SK-N-SH (cell line): ENCODE data around the gene TBL1X. TPM values are rescaled to one million over a fixed set of nuclear protein-coding genes. Genes with fewer than 3 reads are reported as not detected.

ENCODE experiments used
- CTCF ChIA-PET: fragments of 300-600, 350-600 bp; formaldehyde crosslinking; extraction: SDS; loops from one replicate; lab custom pipeline; 2021; lab: Yijun Ruan, JAX
- POLR2A ChIA-PET: fragments of 350-600 bp; sonication (Branson Sonifier 250); formaldehyde crosslinking; extraction: SDS; loops from one replicate; lab custom pipeline; 2020; ENCODE audit warnings: antibody characterized with exemption, inconsistent platforms; lab: Yijun Ruan, JAX
- DNase-seq: peaks from one replicate; pipeline ENCODE4 v3.0.0; 2012
- H2AFZ ChIP-seq: fragments of 200-600 bp; sonication (generic); 2 replicates; pipeline ENCODE4 v1.8.1; 2016; ENCODE audit warnings: antibody characterized with exemption, mild to moderate bottlenecking, low read depth
- H3F3A ChIP-seq: fragments of 200-600 bp; sonication (generic); replicated peaks from 2 replicates; pipeline ENCODE3; 2016; ENCODE audit warnings: antibody characterized with exemption, mild to moderate bottlenecking; ENCODE audit not compliant: insufficient read depth
- H3K27ac ChIP-seq, 2 experiments: fragments of 200-500 bp in 1 of 2; fragments of 200-600 bp in 1 of 2; sonication (Bioruptor generic) in 1 of 2; sonication (generic), shearing (Covaris generic) in 1 of 2; 2 replicates each; pipeline versions ENCODE4 v1.5.1 to v1.6.1; 2014 to 2016; ENCODE audit warnings: low read depth in 2 of 2, inconsistent platforms in 1 of 2, low read length in 1 of 2, mild to moderate bottlenecking in 1 of 2, mixed read lengths in 1 of 2
- H3K27me3 ChIP-seq: fragments of 200-600 bp; sonication (generic), shearing (Covaris generic); 2 replicates; pipeline ENCODE4 v1.6.1; 2016; ENCODE audit warnings: mixed run types; ENCODE audit not compliant: insufficient read depth
- H3K36me3 ChIP-seq, 2 experiments: fragments of 200-500 bp in 1 of 2; fragments of 200-600 bp in 1 of 2; sonication (Bioruptor generic) in 1 of 2; sonication (generic) in 1 of 2; replicated peaks in 1 of 2; 2 replicates each; pipeline versions ENCODE3 to v1.5.1; 2014 to 2016; ENCODE audit warnings: low read length in 1 of 2, mild to moderate bottlenecking in 1 of 2; ENCODE audit not compliant: insufficient read depth in 2 of 2, control insufficient read depth in 1 of 2
- H3K4me1 ChIP-seq, 2 experiments: fragments of 200-500 bp in 1 of 2; fragments of 200-600 bp in 1 of 2; sonication (Bioruptor generic) in 1 of 2; sonication (generic), shearing (Covaris generic) in 1 of 2; 2 replicates each; pipeline versions ENCODE4 v1.5.1 to v1.6.1; 2014 to 2016; ENCODE audit warnings: low read depth in 1 of 2, low read length in 1 of 2, mixed run types in 1 of 2; ENCODE audit not compliant: insufficient read depth in 2 of 2, control insufficient read depth in 1 of 2
- H3K4me2 ChIP-seq: fragments of 200-600 bp; sonication (generic), shearing (Covaris generic); 2 replicates; pipeline ENCODE4 v1.6.1; 2017; ENCODE audit warnings: mixed run types
- H3K4me3 ChIP-seq, 2 experiments: fragments of 200-500 bp in 1 of 2; fragments of 200-600 bp in 1 of 2; sonication (Bioruptor generic) in 1 of 2; sonication (generic), shearing (Covaris generic) in 1 of 2; 2 replicates each; pipeline versions ENCODE4 v1.5.1 to v1.8.1; 2014 to 2016; ENCODE audit warnings: low read depth in 2 of 2, inconsistent platforms in 1 of 2, low read length in 1 of 2, mild to moderate bottlenecking in 1 of 2, mixed read lengths in 1 of 2, moderate library complexity in 1 of 2
- H3K79me2 ChIP-seq: fragments of 200-600 bp; sonication (generic); 2 replicates; pipeline ENCODE4 v1.8.1; 2017; ENCODE audit warnings: mild to moderate bottlenecking; ENCODE audit not compliant: insufficient read depth
- H3K9ac ChIP-seq: fragments of 200-600 bp; sonication (generic); 2 replicates; pipeline ENCODE4 v1.6.1; 2017; ENCODE audit warnings: mixed run types
- H3K9me2 ChIP-seq: fragments of 200-600 bp; sonication (generic); 2 replicates; pipeline ENCODE4 v1.6.1; 2017; ENCODE audit warnings: mixed run types
- H3K9me3 ChIP-seq: fragments of 200-600 bp; sonication (generic); 2 replicates; pipeline ENCODE4 v1.6.1; 2017; ENCODE audit warnings: mixed run types, mild to moderate bottlenecking, moderate library complexity
- H4K20me1 ChIP-seq: fragments of 200-600 bp; sonication (generic); 2 replicates; pipeline ENCODE4 v1.6.1; 2017; ENCODE audit warnings: mild to moderate bottlenecking, mixed run types; ENCODE audit not compliant: insufficient read depth
- ELF1 ChIP-seq: IDR thresholded peaks from 2 replicates; pipeline ENCODE4 v1.4.0; 2012
- EZH2phosphoT487 ChIP-seq: fragments of 200-600 bp; sonication (generic); IDR thresholded peaks from 2 replicates; pipeline ENCODE4 v1.6.1; 2017; ENCODE audit warnings: low read depth, mixed run types, mild to moderate bottlenecking, antibody characterized with exemption, moderate library complexity, borderline replicate concordance
- FOSL2 ChIP-seq: IDR thresholded peaks from 2 replicates; pipeline ENCODE4 v1.4.0; 2012; ENCODE audit warnings: low read depth, mild to moderate bottlenecking, moderate library complexity, borderline replicate concordance
- FOXJ3 ChIP-seq: sonication (generic); formaldehyde crosslinking; IDR thresholded peaks from 2 replicates; pipeline ENCODE4 v1.5.1; 2020; ENCODE audit warnings: mild to moderate bottlenecking, missing genetic modification reagents
- FOXM1 ChIP-seq: IDR thresholded peaks from 2 replicates; pipeline ENCODE4 v1.4.0; 2012; ENCODE audit warnings: low read depth, mild to moderate bottlenecking
- GABPA ChIP-seq: IDR thresholded peaks from 2 replicates; pipeline ENCODE4 v1.4.0; 2012; ENCODE audit warnings: low read depth, mild to moderate bottlenecking
- GATA2 ChIP-seq: sonication (generic); formaldehyde crosslinking; IDR thresholded peaks from 2 replicates; pipeline ENCODE4 v1.5.0; 2020; ENCODE audit warnings: mild to moderate bottlenecking, missing genetic modification reagents
- JUND ChIP-seq: IDR thresholded peaks from 2 replicates; pipeline ENCODE4 v1.4.0; 2012
- MEF2A ChIP-seq: IDR thresholded peaks from 2 replicates; pipeline ENCODE4 v1.4.0; 2012; ENCODE audit warnings: low read depth, borderline replicate concordance
- NRF1 ChIP-seq: IDR thresholded peaks from 2 replicates; pipeline ENCODE4 v1.6.1; 2012; ENCODE audit warnings: low read depth, mild to moderate bottlenecking, low read length
- POLR2AphosphoS5 ChIP-seq: IDR thresholded peaks from 2 replicates; pipeline ENCODE4 v1.6.1; 2012; ENCODE audit warnings: low read depth, low read length
- RCOR1 ChIP-seq: fragments of 150-350 bp; IDR thresholded peaks from 2 replicates; pipeline ENCODE4 v1.6.1; 2017; ENCODE audit warnings: antibody characterized with exemption, low read length
- RFX5 ChIP-seq: IDR thresholded peaks from 2 replicates; pipeline ENCODE4 v1.6.1; 2012; ENCODE audit warnings: mild to moderate bottlenecking, improper control_type of control experiment, low read length
- SIN3A ChIP-seq: IDR thresholded peaks from 2 replicates; pipeline ENCODE4 v1.6.1; 2012; ENCODE audit warnings: low read depth, mild to moderate bottlenecking, low read length, moderate library complexity, borderline replicate concordance
- SMC3 ChIP-seq: IDR thresholded peaks from 2 replicates; pipeline ENCODE4 v1.6.1; 2012; ENCODE audit warnings: low read depth, low read length, improper control_type of control experiment
- TAF1 ChIP-seq: IDR thresholded peaks from 2 replicates; pipeline ENCODE4 v1.6.1; 2012; ENCODE audit warnings: low read depth, mild to moderate bottlenecking, low read length, moderate library complexity, borderline replicate concordance
- TEAD4 ChIP-seq: IDR thresholded peaks from 2 replicates; pipeline ENCODE4 v1.4.0; 2012; ENCODE audit warnings: mild to moderate bottlenecking, borderline replicate concordance; ENCODE audit not compliant: insufficient read depth
- YY1 ChIP-seq: IDR thresholded peaks from 2 replicates; pipeline ENCODE4 v1.4.0; 2012; ENCODE audit warnings: low read depth, mild to moderate bottlenecking
- WGBS: methylation state at CpG from one replicate; pipeline ENCODE4 v1.1.6; 2017; ENCODE audit warnings: low lambda C conversion rate; 5-methylcytosine and 5-hydroxymethylcytosine counted together
- polyA plus RNA-seq, 3 experiments: library from polyadenylated mRNA; depleted of rRNA; stranded (reverse); fragments of >200 nt; gene quantifications; 2 replicates each; pipeline ENCODE4 v1.2.3, GENCODE V29; 2012
- TF ChIP-seq, protein P1 (sequence below): IDR thresholded peaks from 2 replicates; pipeline ENCODE4 v1.4.0; 2012; ENCODE audit warnings: low read depth
- TF ChIP-seq, protein P2 (sequence below): fragments of 150-350 bp; IDR thresholded peaks from 2 replicates; pipeline ENCODE4 v1.6.1; 2017; ENCODE audit warnings: antibody characterized with exemption, low read length, low read depth, borderline replicate concordance
- TF ChIP-seq, protein P3 (sequence below): IDR thresholded peaks from 2 replicates; pipeline ENCODE4; 2012
- TF ChIP-seq, protein P4 (sequence below): fragments of 150-350 bp; IDR thresholded peaks from 2 replicates; pipeline ENCODE4 v1.6.1; 2016; ENCODE audit warnings: mild to moderate bottlenecking, low read depth, low read length

The TBL1X gene
- polyA plus RNA-seq, 1 of the 3 experiments (the other 2 are of a cell fraction), result 10.6 TPM

DNA sequence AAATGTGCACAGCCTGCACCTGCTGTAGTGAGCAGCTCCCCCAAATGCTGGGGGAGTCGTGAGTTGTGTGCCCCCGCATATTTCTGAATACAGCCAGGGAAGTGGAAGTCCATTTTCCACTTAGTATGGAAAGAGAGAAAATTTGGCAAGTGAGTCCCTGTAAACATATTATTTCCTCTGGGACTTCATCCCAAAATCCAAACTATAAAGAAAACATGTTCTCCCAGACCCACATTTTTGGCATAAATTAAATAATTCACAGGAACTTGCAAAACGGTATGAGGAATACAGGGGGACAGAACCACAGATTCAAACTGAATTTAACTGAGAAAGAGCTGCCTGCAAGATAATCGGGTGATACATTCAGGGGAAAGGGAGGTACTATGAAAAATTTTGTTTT, 193.6 kb downstream of the TBL1X start:
- Histone ChIP-seq H4K20me1 (no peaks in the 10 kb centered on the region), H3K9ac (no peak overlapping the region), H3K4me1 (peaks cover 0 to 3% of the 10 kb centered on the region in 2 experiments; a peak in 1 of 4 replicates), H3F3A (peaks cover 7% of the 10 kb centered on the region), H3K9me2 (no peaks in the 10 kb centered on the region), H3K27me3 (no peaks in the 10 kb centered on the region; the same call in none of the 2 replicates), H3K4me2 (no peak overlapping the region), H3K79me2 (no peaks in the 10 kb centered on the region), H3K36me3 (no peaks in the 10 kb centered on the region), H2AFZ (no peak overlapping the region), H3K27ac (no peak overlapping the region), H3K4me3 (no peak overlapping the region), H3K9me3 (no peaks in the 10 kb centered on the region)
- no peak for DNase-seq
- ChIA-PET POLR2A (no interaction called here), CTCF (no interaction called here)
- TF ChIP-seq GABPA (no peak), SMC3 (no peak), SIN3A (no peak), TAF1 (no peak), NRF1 (no peak), FOXJ3 (CRISPR knock-in tag) (no peak), FOXM1 (no peak), YY1 (no peak), EZH2phosphoT487 (no peak), MEF2A (no peak), ELF1 (no peak), JUND (no peak), RFX5 (no peak)
- TF ChIP-seq, protein P1, sequence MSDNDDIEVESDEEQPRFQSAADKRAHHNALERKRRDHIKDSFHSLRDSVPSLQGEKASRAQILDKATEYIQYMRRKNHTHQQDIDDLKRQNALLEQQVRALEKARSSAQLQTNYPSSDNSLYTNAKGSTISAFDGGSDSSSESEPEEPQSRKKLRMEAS, result no peak
- TF ChIP-seq, protein P2, sequence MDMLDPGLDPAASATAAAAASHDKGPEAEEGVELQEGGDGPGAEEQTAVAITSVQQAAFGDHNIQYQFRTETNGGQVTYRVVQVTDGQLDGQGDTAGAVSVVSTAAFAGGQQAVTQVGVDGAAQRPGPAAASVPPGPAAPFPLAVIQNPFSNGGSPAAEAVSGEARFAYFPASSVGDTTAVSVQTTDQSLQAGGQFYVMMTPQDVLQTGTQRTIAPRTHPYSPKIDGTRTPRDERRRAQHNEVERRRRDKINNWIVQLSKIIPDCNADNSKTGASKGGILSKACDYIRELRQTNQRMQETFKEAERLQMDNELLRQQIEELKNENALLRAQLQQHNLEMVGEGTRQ, result no peak
- TF ChIP-seq, protein P3, sequence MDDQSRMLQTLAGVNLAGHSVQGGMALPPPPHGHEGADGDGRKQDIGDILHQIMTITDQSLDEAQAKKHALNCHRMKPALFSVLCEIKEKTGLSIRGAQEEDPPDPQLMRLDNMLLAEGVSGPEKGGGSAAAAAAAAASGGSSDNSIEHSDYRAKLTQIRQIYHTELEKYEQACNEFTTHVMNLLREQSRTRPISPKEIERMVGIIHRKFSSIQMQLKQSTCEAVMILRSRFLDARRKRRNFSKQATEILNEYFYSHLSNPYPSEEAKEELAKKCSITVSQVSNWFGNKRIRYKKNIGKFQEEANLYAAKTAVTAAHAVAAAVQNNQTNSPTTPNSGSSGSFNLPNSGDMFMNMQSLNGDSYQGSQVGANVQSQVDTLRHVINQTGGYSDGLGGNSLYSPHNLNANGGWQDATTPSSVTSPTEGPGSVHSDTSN, result no peak
- WGBS, result 52% methylated on average over 4 of the region's 4 CpGs

DNA sequence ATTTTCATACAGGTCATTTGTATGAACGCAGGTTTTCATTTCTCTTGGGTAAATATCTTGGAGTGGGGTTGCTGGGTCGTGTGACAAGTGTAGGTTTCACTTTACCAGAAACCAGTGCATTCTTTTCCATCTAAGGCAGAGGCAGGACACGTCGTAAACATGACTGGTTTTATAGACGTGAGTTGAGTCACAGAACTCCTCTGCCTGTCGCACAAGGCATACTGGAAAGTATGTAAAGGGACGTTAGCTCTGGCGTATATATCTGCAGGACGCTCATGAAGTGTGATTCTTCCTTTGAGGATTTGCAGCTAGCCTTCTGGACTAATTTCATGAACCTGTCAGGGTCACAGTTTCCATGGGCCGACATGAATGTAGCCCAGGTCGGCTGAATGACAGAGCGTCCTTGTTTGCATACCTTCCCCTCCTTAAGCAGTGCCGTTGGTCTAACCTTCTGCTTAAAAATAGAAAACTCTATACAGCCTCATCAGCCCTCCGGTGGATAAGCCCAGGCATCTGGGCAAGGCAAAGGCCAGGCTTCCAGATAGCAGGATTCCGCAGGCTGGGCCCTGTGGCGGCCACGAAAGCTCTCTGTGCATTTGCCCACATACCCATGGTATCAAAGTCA, 194.8 kb downstream of the TBL1X start:
- H3F3A ChIP-seq, result peaks cover 7% of the 10 kb centered on the region
- no peaks in the 10 kb centered on the region for H3K9me2 ChIP-seq
- no peaks in the 10 kb centered on the region for H3K9me3 ChIP-seq
- H3K9ac ChIP-seq, result no peak overlapping the region
- POLR2A ChIA-PET, result no interaction called here
- no peaks in the 10 kb centered on the region; the same call in 1 of the 2 replicates for H3K27me3 ChIP-seq
- no peak overlapping the region for H3K4me2 ChIP-seq
- peaks cover 0 to 3% of the 10 kb centered on the region in 2 experiments; a peak in 1 of 4 replicates for H3K4me1 ChIP-seq
- WGBS, result 61% methylated on average over 17 of the region's 17 CpGs
- H3K79me2 ChIP-seq, result no peaks in the 10 kb centered on the region
- H3K4me3 ChIP-seq, result no peak overlapping the region
- CTCF ChIA-PET, result no interaction called here
- no peaks in the 10 kb centered on the region for H3K36me3 ChIP-seq
- no peak overlapping the region for H3K27ac ChIP-seq
- no peaks in the 10 kb centered on the region for H4K20me1 ChIP-seq
- H2AFZ ChIP-seq, result no peak overlapping the region
- TF ChIP-seq RFX5 (no peak), POLR2AphosphoS5 (no peak), TEAD4 (no peak), GATA2 (CRISPR knock-in tag) (no peak), ELF1 (no peak), RCOR1 (no peak), MEF2A (no peak), FOXM1 (no peak), FOSL2 (no peak)
- TF ChIP-seq, protein P3, result no peak
- TF ChIP-seq, protein P4, sequence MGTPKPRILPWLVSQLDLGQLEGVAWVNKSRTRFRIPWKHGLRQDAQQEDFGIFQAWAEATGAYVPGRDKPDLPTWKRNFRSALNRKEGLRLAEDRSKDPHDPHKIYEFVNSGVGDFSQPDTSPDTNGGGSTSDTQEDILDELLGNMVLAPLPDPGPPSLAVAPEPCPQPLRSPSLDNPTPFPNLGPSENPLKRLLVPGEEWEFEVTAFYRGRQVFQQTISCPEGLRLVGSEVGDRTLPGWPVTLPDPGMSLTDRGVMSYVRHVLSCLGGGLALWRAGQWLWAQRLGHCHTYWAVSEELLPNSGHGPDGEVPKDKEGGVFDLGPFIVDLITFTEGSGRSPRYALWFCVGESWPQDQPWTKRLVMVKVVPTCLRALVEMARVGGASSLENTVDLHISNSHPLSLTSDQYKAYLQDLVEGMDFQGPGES, result no peak
- DNase-seq, result no peak
